GM20431 (cell line): ENCODE results near the gene SKI.

ENCODE experiments used
- in situ Hi-C: fragments of 300-500 bp; cut with MseI, MboI; formaldehyde crosslinking; loops from one replicate; pipeline ENCODE4 v1.15.0; 2020; ENCODE audit warnings: low sequenced_read_pairs; ENCODE audit not compliant: unreplicated experiment

SKI gene

DNA sequence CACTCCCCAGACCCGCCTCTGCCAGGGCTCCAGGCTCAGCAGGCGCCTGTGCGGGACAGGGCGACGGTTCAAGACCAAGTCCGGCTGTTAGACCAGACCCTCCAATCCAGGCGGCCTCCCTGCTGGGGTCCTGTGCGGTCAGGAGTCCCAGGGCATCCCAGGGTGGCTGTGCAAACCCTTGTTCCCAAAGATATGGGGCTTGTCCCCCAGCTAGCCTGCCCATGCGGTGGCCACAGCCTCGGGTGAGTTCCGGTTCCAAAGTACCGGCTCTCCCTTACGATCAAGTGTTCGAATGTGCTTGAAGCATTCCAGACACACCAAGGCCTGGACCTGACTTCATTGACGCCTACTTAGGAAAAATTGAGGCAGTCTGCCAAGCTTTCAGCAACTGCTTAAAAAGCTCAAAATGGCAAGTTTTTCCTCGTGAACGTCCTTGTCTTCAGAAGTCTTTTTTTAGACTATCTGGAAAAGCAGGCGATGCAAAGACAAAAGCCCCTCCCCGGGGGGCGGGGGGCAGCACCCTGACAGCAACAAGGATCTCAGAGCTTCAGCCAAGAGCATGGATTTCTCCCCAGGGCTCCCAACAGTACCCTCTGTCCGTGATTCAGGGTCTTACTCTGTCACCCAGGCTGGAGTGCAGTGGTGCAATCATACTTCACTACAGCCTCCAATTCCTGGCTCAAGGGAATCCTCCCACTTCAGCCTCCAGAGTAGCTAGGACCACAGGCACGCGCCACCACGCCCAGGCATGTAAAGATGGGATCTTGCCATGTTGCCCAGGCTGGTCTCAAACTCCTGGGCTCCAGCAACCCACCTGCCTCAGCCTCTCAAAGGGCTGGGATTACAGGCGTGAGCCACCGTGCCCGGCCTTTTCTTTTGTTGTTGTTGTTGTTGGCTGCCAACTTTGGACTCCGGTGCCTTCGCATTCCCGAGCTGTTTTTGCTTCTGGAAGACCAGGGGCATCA lies 35.8 kb upstream of the SKI start:
- in situ Hi-C loops = loop anchor here (10.0 to 25.0 kb wide), 2 partner anchors 192 to 345 kb away; partner anchors contain the start of genes HES5 and PANK4

DNA sequence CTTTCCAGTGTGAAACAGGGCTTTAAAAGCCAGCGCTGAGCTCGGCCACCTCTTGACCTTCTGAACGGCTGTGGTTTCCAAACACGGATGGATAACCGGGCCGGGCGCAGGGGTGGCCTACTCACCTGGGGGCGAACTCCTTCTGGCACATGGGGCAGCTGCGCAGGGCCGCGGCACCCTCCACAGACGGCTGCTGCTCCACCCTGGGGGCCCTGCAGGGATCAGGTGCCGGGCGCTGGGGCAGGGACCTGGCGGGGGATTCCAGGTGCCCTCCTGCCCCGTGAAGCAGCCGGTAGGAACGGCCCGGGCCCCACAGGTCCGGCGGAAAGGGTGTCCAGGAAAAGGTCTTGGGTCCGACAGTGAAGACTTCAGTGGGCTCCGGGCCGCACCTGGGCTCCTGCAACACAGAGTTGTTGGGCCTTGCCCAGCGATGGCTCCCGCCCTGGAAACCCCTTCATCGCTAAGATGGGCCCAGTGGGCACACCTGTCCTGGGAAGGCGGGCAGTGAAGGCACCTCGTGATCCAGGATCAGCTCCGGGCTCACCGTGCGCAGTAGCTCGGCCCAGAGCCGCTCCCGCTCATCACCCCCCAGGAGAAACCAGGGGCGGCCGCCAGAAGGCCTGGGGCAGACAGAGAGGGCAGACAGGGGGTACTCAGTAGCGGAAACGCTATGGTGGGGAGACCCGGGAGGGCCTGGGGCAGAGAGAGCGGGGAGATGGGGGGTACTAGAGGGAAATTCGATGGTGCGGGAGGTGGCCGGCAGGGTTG lies 34.4 kb upstream of the SKI start:
- in situ Hi-C loops = loop anchor here (10.0 to 25.0 kb wide), 2 partner anchors 191 to 344 kb away; partner anchors contain the start of genes HES5 and PANK4

DNA sequence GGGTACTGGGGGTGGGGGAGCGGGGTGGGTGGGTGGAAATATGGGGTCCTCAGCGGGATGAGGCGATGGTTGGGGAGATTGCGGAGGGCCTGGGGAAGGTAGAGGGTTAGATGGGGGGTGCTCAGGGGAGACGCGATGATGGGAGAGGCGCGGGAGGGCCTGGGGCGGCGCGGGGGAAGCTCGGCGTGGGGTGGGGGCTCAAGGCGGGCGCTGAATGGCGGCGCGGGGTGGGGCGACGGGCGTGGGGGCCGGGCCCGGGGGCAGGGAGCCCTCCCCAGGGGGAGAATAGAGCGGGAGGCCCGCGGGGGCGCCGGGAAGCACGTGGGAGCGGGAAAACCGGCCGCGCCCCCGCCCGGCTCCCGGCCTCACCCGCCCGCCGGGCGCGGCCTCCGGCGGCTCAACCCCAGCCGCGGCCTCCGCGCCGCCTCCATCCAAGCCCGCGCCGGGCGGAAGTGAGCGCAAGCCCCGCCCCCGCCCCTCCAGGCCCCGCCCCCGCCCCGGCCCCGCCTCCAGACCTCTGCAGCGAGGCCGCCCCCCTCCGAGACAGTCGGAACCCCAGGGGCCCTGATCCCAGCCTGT lies 33.7 kb upstream of the SKI start, which contains the start of gene FAAP20:
Gene FAAP20 (minus strand): TSS at position 454 of the 579 bp plus-strand sequence. CDS start 23 bp downstream, at position 431.
- in situ Hi-C loops = loop anchor here (10.0 to 25.0 kb wide), 2 partner anchors 190 to 343 kb away; partner anchors contain the start of genes HES5 and PANK4

- in situ Hi-C loops = loop anchor here (10.0 to 25.0 kb wide), 2 partner anchors 190 to 342 kb away; partner anchors contain the start of genes HES5 and PANK4
Measured at GRCh38 chr1:2194898-2195673, 33.0 kb upstream of the SKI start.

- in situ Hi-C loops = loop anchor here (10.0 to 25.0 kb wide), 2 partner anchors 189 to 342 kb away; partner anchors contain the start of genes HES5 and PANK4
Measured at GRCh38 chr1:2195785-2196184, 32.3 kb upstream of the SKI start.

DNA sequence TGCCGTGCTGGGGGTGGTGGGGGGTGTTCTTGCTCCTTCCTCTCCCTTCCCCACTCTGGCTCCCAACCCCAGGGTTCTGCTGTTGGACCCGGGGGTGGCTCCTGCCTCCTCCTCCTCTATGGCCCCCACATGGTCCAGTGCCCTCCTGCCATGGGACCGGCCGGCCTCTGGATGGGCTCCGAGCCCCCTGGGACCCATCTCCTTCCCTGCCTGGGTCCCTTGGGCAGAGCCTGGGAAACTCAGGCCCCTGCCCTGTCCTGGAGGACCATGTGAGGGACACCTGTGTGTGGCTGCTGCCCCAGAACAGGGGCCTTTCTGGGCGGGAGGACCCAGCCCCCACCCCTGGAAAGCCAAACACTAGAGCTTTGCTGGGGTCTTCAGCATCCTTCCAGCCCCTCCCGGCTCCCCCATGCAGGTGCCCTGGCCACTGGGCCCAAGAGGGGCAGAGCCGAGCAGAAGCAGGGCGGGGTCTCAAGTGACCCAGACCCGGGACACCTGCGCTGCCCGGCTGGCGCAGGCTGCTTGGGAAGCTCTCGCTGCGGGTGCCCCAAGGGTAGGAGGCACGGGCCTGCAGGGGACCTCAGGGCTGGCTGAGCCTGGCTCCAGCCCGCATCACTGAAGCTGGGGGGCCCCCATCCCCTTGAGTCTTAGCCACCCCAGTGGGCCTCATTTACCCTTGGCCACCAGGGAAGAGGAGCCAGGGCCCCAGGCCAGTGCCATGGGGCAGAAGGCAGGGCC lies 31.0 kb upstream of the SKI start:
- in situ Hi-C loops = loop anchor here (10.0 to 25.0 kb wide), 2 partner anchors 188 to 340 kb away; partner anchors contain the start of genes HES5 and PANK4

DNA sequence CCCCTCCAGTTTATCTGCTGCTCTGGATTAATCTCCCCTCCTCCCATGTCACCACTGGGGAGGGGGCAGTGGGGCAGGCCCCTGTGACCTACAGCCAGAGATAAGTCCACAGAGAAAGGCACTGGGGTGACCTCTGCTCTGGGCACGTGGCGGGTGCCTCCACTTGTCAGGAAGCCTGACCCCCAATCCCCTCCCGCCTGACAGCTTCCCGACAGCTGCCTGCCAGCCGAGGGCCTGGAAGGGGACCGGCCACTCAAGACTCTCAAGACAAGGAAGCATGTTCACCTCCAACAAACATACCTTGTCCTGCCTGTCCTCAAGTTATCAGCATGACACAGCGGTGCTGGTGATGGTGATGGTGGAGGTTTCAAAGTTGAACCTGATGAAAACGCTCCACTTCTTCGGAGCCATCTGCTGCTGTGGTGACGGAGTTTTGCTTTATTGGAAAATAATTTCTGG lies 30.4 kb upstream of the SKI start:
- in situ Hi-C loops = loop anchor here (10.0 to 25.0 kb wide), 2 partner anchors 187 to 340 kb away; partner anchors contain the start of genes HES5 and PANK4

- in situ Hi-C loops = loop anchor here (10.0 to 25.0 kb wide), 2 partner anchors 186 to 339 kb away; partner anchors contain the start of genes HES5 and PANK4
Measured at GRCh38 chr1:2198571-2198970, 29.5 kb upstream of the SKI start.

- in situ Hi-C loops = loop anchor here (10.0 to 25.0 kb wide), 2 partner anchors 186 to 338 kb away; partner anchors contain the start of genes HES5 and PANK4
Measured at GRCh38 chr1:2199042-2199810, 28.9 kb upstream of the SKI start.

DNA sequence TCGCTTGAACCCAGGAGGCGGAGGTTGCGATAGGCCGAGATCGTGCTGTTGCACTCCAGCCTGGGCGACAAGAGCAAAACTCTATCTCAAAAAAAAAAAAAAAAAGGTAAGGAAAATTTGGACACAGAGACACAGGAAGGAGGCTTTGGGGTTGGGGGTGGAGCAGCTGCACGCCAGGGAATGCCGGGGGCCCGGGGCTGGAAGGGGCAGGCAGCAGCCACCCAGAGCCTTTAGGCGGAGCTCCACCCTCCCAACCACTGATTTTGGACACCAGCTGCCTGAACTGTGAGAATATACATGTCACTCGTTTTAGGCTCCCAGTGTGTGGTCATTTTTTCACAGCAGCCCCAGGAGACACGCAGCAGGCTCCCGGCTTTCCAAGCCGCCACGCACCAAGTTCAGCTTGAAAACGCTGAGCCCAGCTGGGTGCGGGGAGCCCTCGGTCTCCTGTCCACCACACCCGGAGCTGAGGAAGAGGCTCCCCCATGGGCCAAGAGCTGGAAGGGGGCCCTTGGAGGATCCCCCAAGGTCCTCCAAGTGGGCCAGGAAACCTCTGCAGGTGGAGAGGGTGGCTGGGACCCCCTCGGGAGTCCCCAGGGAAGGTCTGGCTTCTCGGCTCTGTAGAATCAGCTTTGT lies 27.7 kb upstream of the SKI start:
- in situ Hi-C loops = no loop called here

DNA sequence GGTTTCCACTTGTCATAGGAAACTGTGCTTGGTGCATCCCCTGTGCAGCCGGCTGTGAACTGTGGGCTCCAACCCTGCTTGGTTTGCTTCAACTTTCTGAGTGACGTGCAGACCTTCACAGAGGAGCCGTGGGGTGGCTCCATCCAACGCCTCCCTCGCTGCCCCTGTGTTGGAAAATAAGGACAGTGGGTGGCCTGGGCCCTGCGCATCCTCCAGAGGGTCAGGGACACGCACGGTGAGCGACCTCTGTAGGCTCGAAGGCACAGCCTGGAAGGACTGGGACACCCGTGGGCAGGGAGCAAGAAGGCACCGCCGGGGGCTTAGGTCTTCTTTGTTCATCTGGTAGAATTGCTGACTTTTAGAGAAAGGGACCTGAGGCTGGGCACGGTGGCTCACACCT lies 27.1 kb upstream of the SKI start:
- in situ Hi-C loops = no loop called here

DNA sequence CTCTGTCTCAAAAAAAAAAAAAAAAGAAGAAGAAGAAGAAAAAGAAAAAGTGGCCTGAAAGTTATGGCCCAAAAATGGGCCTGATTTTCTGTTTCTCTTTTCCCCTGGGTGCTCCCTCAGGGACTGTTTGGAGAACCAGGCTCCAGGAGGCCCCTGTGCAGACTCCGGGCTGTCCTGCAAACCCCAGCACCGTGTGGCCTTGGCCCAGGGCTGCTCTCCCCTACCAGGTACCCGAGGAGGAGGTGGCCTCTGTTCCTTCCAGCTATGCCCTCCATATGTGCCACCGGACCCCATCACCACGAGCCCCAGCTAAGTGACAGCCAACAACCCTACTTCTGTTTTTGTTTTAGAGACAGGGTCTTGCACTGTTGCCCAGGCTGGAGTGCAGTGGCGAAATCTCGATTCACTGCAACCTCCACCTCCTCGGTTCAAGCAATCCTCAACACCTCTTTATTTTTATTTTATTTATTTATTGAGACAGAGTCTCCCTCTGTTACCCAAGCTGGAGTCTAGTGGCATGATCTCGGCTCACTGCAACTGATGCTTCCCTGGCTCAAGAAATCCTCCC lies 26.0 kb upstream of the SKI start:
- in situ Hi-C loops = no loop called here

DNA sequence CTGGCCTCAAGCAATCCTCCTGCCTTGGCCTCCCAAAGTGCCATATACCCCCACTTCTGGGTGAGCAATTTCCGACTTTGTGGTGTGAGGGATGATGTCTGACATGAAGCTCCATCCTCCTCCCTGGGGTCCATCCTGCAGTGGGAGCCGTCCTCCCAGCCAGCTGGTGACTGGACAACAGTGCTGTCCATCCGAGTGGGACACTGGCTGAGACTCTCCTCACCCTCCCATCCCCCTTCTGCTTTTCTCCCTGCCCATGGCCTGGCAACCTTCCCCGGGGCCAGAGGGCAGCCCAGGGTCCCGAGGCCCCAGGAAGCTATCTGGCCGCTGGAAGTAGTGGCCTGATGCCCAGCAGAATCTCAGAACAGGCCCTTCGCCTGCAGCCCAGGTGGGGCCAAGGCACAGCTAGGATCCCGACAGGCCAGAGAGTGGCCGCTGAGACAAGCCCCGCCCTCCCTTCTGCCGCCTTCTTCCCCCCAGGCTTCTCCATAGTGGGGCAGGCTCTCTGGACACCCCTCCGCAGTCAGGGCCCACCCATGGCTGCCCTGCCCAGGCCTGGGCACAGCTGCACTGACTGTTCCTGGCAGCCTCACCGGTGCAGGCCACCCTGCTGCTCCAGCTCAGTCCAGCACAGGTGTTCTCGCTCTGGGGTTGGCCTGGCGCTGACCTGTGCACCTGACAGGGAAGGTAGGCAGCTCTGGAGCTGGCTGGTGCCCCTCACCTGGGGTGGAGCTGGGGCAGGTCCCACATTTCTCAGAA lies 25.1 kb upstream of the SKI start:
- in situ Hi-C loops = no loop called here

DNA sequence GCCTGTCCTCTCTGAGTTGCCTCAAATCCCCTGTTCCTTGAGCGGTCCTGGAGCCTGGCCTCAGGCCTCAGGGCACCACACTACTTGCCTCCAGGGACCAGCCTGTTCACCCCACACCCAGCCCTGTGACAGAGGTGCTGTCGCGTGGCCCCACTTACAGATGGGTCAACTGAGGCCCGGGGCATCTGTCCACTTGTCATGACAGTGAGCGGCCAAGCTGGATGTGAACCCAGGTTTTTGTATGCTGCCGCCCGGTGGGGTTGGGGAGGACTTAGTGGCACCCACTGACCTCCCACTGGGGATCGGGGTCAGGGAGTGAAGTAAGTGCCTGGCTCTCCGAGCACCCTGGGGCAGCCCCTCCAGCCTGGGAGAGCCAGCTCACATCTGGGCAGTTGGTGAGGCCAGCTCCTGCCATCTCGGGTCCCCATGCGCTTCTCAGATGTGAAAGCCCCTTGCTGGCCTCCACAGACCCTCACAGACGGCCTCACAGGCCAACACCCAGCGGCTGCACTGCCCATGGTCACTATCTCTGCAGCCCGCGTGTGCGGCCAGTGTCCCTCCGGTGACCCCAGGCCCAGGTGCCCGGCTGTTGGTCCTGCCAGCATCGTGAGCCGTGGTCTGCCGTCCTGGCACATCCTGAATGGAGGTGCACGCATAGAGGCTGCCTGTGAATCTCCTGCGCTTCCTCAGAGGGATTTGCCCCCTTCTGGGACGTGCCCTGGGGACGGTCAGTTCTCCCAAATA lies 24.3 kb upstream of the SKI start:
- in situ Hi-C loops = no loop called here
